K562 (cell line): ENCODE measurements around the gene MEAF6. TPM values are rescaled to one million over a fixed set of nuclear protein-coding genes. Genes with fewer than 3 reads are reported as not detected.

Source experiments
- polyA plus RNA-seq, 8 experiments: library from polyadenylated mRNA; depleted of rRNA in 4 of 8; stranded (reverse) in 5 of 8; unstranded in 3 of 8; fragments of >200 nt; fragmentation: Nextera tagmentation in 2 of 8; fragmentation: Illumina TruSeq in 1 of 8; extraction: Ambion mirVana in 2 of 8; extraction: Trizol in 1 of 8; gene quantifications; 2 replicates each; pipeline versions ENCODE4 v1.2.1 to v1.2.3, GENCODE V29; 2011 to 2014; ENCODE audit warnings: inconsistent platforms in 1 of 8, missing spikeins in 1 of 8
- total RNA-seq, 7 experiments: library from RNA; depleted of rRNA in 6 of 7; stranded (reverse); fragments of >200 nt in 6 of 7; fragmentation: Illumina TruSeq in 2 of 7; extraction: Trizol in 2 of 7; gene quantifications; 2 replicates each; pipeline versions ENCODE4 v1.2.1 to v1.2.3, GENCODE V29; 2011 to 2021; ENCODE audit warnings: low replicate concordance in 1 of 7
- TF ChIP-seq, protein P1 (sequence below): fragments of 250-450 bp; sonication (Bioruptor Pico); IDR thresholded peaks from 2 replicates; pipeline ENCODE4 v1.8.0; 2021; ENCODE audit warnings: borderline replicate concordance, mild to moderate bottlenecking, moderate library complexity; ENCODE audit not compliant: poor library complexity, severe bottlenecking
- TF ChIP-seq, protein P2 (sequence below): sonication (generic); formaldehyde crosslinking; IDR thresholded peaks from 2 replicates; pipeline ENCODE4 v1.8.0; 2022; ENCODE audit warnings: missing genetic modification reagents, mild to moderate bottlenecking, moderate library complexity, borderline replicate concordance
- TF ChIP-seq, protein P3 (sequence below): IDR thresholded peaks from 3 replicates; pipeline ENCODE4 v1.6.1; 2011; ENCODE audit warnings: borderline replicate concordance, mild to moderate bottlenecking; ENCODE audit not compliant: insufficient read length, insufficient read depth

Gene MEAF6
- total and polyA plus RNA-seq, 9 of the 15 experiments (the other 6 are each of a cell fraction or from before 2014, with no cell fraction given): 55.0 to 151 (median 92.3) TPM

DNA sequence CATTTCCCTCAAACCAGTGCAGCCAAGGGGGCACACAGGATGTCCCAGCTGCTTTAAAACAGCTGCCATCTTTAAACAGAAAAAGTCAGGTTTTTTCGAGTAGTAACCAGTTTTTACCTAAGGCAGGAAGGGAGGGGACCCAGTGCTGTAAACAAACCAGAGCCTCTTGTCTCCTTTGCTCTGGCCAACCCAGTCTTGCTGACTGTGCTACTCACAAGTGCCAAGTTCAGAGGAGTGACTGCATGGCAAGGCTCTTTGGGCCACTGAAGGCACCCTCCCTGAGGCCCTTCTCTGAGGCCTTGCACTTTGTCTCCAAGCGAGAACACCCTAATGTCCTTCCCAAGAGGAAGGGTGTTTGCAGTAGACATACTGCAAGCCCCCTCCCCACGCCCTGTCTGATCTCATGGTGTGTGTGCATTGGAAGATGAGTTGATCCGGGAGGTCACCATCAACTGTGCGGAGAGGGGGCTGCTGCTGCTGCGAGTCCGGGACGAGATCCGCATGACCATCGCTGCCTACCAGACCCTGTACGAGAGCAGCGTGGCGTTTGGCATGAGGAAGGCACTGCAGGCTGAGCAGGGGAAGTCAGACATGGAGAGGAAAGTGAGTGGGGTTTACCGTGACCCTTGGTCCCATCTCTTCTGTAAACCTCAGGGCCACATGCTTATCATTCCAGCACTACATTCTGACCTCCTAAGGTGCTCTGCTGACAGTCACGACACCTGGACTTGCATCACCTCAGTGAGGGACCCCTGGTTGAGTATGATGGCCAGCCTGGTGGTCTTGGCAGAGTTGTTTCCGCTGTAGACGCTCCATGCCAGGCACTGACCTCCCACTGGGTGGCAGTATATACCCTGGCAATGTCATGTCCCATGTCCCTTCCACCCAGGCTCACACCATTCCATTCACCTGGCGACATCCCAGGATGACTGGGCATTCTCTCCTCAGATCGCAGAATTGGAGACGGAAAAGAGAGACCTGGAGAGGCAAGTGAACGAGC, 46.9 kb upstream of the MEAF6 start (continued):
- TF ChIP-seq, protein P1, sequence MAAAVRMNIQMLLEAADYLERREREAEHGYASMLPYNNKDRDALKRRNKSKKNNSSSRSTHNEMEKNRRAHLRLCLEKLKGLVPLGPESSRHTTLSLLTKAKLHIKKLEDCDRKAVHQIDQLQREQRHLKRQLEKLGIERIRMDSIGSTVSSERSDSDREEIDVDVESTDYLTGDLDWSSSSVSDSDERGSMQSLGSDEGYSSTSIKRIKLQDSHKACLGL: no peak
- TF ChIP-seq, protein P2, sequence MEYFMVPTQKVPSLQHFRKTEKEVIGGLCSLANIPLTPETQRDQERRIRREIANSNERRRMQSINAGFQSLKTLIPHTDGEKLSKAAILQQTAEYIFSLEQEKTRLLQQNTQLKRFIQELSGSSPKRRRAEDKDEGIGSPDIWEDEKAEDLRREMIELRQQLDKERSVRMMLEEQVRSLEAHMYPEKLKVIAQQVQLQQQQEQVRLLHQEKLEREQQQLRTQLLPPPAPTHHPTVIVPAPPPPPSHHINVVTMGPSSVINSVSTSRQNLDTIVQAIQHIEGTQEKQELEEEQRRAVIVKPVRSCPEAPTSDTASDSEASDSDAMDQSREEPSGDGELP (CRISPR knock-in tag): no peak
- TF ChIP-seq, protein P3, sequence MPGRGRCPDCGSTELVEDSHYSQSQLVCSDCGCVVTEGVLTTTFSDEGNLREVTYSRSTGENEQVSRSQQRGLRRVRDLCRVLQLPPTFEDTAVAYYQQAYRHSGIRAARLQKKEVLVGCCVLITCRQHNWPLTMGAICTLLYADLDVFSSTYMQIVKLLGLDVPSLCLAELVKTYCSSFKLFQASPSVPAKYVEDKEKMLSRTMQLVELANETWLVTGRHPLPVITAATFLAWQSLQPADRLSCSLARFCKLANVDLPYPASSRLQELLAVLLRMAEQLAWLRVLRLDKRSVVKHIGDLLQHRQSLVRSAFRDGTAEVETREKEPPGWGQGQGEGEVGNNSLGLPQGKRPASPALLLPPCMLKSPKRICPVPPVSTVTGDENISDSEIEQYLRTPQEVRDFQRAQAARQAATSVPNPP: no peak
